H9 (cell line): ENCODE data around the gene SNED1. TPM values are rescaled to one million over a fixed set of nuclear protein-coding genes. Genes with fewer than 3 reads are reported as not detected.

Experiments
- DNase-seq: peaks from one replicate; pipeline ENCODE4 v3.0.0-alpha.2; 2017
- H2AFZ ChIP-seq: one replicate; pipeline ENCODE4 v1.6.1; 2013; ENCODE audit warnings: mild to moderate bottlenecking, low read length, control low read depth, moderate library complexity
- H2AK5ac ChIP-seq: 2 replicates; pipeline ENCODE4 v1.6.1; 2013; ENCODE audit warnings: low read length, control low read depth, mixed read lengths; ENCODE audit not compliant: insufficient read length
- H2BK120ac ChIP-seq: one replicate; pipeline ENCODE4 v1.6.1; 2013; ENCODE audit warnings: low read depth, mild to moderate bottlenecking, low read length, control low read depth, inconsistent platforms; ENCODE audit not compliant: poor library complexity, severe bottlenecking
- H2BK12ac ChIP-seq: 2 replicates; pipeline ENCODE4 v1.6.1; 2013; ENCODE audit warnings: low read length, control low read depth, mixed read lengths, low read depth; ENCODE audit not compliant: insufficient read length
- H2BK15ac ChIP-seq: 2 replicates; pipeline ENCODE4 v1.6.1; 2013; ENCODE audit warnings: low read depth, low read length, control low read depth
- H2BK20ac ChIP-seq: one replicate; pipeline ENCODE4 v1.6.1; 2013; ENCODE audit warnings: low read depth, mild to moderate bottlenecking, low read length, control low read depth, inconsistent platforms; ENCODE audit not compliant: poor library complexity, severe bottlenecking
- H2BK5ac ChIP-seq: 2 replicates; pipeline ENCODE4 v1.6.1; 2013; ENCODE audit warnings: low read length, control low read depth, mixed read lengths; ENCODE audit not compliant: insufficient read length
- H3K14ac ChIP-seq: 2 replicates; pipeline ENCODE4 v1.6.1; 2013; ENCODE audit warnings: low read length, control low read depth; ENCODE audit not compliant: insufficient read depth
- H3K18ac ChIP-seq: 2 replicates; pipeline ENCODE4 v1.6.1; 2013; ENCODE audit warnings: low read depth, mild to moderate bottlenecking, mixed read lengths, low read length, control low read depth; ENCODE audit not compliant: insufficient read length
- H3K23ac ChIP-seq: 2 replicates; pipeline ENCODE4 v1.6.1; 2013; ENCODE audit warnings: low read length, control low read depth, mixed read lengths, low read depth; ENCODE audit not compliant: insufficient read length
- H3K23me2 ChIP-seq: 2 replicates; pipeline ENCODE4 v1.6.1; 2013; ENCODE audit warnings: low read depth, mild to moderate bottlenecking, mixed read lengths, low read length, control low read depth; ENCODE audit not compliant: insufficient read length, poor library complexity, severe bottlenecking
- H3K27ac ChIP-seq: 2 replicates; pipeline ENCODE4 v1.5.1; 2013; ENCODE audit warnings: low read length, control low read depth, mixed read lengths, low read depth; ENCODE audit not compliant: insufficient read length
- H3K27me3 ChIP-seq: 2 replicates; pipeline ENCODE4 v1.6.1; 2013; ENCODE audit warnings: low read length, control low read depth, inconsistent platforms; ENCODE audit not compliant: insufficient read depth
- H3K4ac ChIP-seq: 2 replicates; pipeline ENCODE4 v1.6.1; 2013; ENCODE audit warnings: low read depth, mild to moderate bottlenecking, control low read depth, inconsistent platforms, low read length, moderate library complexity
- H3K4me1 ChIP-seq: 2 replicates; pipeline ENCODE4 v1.6.1; 2013; ENCODE audit warnings: low read length, control low read depth, inconsistent platforms; ENCODE audit not compliant: insufficient read depth
- H3K4me2 ChIP-seq: 2 replicates; pipeline ENCODE4 v1.6.1; 2013; ENCODE audit warnings: low read length, control low read depth, mixed read lengths; ENCODE audit not compliant: insufficient read length, insufficient read depth
- H3K56ac ChIP-seq: 2 replicates; pipeline ENCODE4 v1.6.1; 2013; ENCODE audit warnings: low read depth, mild to moderate bottlenecking, mixed read lengths, low read length, control low read depth; ENCODE audit not compliant: insufficient read length
- H3K79me1 ChIP-seq: 2 replicates; pipeline ENCODE4 v1.6.1; 2013; ENCODE audit warnings: low read depth, mild to moderate bottlenecking, moderate library complexity, low read length, control low read depth, inconsistent platforms; ENCODE audit not compliant: insufficient read depth, poor library complexity, severe bottlenecking
- H3K79me2 ChIP-seq: 2 replicates; pipeline ENCODE4 v1.6.1; 2013; ENCODE audit warnings: low read length, control low read depth, inconsistent platforms; ENCODE audit not compliant: insufficient read depth
- H3K9ac ChIP-seq: 2 replicates; pipeline ENCODE4 v1.6.1; 2013; ENCODE audit warnings: low read length, control low read depth, mixed read lengths; ENCODE audit not compliant: insufficient read length; ENCODE audit errors: extremely low read depth
- H3K9me3 ChIP-seq: one replicate; pipeline ENCODE4 v1.6.1; 2013; ENCODE audit warnings: low read depth, low read length, inconsistent platforms; ENCODE audit not compliant: control insufficient read depth
- H3T11ph ChIP-seq: one replicate; pipeline ENCODE4 v1.6.1; 2013; ENCODE audit warnings: mild to moderate bottlenecking, low read length, control low read depth, inconsistent platforms
- H4K20me1 ChIP-seq: one replicate; pipeline ENCODE4 v1.6.1; 2013; ENCODE audit not compliant: control insufficient read depth, insufficient read length, insufficient read depth
- H4K5ac ChIP-seq: 2 replicates; pipeline ENCODE4 v1.6.1; 2013; ENCODE audit warnings: low read depth, mild to moderate bottlenecking, mixed read lengths, low read length, control low read depth; ENCODE audit not compliant: insufficient read length
- H4K8ac ChIP-seq: replicated peaks from 2 replicates; pipeline ENCODE4 v1.6.1; 2013; ENCODE audit warnings: low read length, control low read depth, mixed read lengths, low read depth; ENCODE audit not compliant: insufficient read length
- H4K91ac ChIP-seq: 2 replicates; pipeline ENCODE4 v1.6.1; 2013; ENCODE audit warnings: low read depth, mild to moderate bottlenecking, moderate library complexity, mixed read lengths, low read length, control low read depth; ENCODE audit not compliant: insufficient read length
- H3K27ac Mint-ChIP-seq, 3 experiments: 2 replicates in 2 of 3; 3 replicates in 1 of 3; pipeline ENCODE4 v1.8.0; 2020 to 2021; ENCODE audit warnings: mixed read lengths in 3 of 3, mild to moderate bottlenecking in 1 of 3, moderate library complexity in 1 of 3
- H3K27me3 Mint-ChIP-seq: 2 replicates; pipeline ENCODE4 v1.8.0; 2021; ENCODE audit warnings: low read depth, mild to moderate bottlenecking, moderate library complexity, mixed read lengths
- H3K36me3 Mint-ChIP-seq, 3 experiments: 2 replicates in 2 of 3; 3 replicates in 1 of 3; pipeline ENCODE4 v1.8.0; 2020 to 2021; ENCODE audit warnings: low read depth in 3 of 3, mixed read lengths in 3 of 3; ENCODE audit not compliant: insufficient read depth in 1 of 3
- H3K4me1 Mint-ChIP-seq, 2 experiments: 2 replicates each; pipeline ENCODE4 v1.8.0; 2020; ENCODE audit warnings: mixed read lengths in 2 of 2
- H3K4me3 Mint-ChIP-seq, 2 experiments: 2 replicates in 1 of 2; 3 replicates in 1 of 2; pipeline ENCODE4 v1.8.0; 2020 to 2021; ENCODE audit warnings: mild to moderate bottlenecking in 2 of 2, mixed read lengths in 2 of 2, moderate library complexity in 1 of 2
- H3K9me3 Mint-ChIP-seq, 2 experiments: 2 replicates in 1 of 2; 3 replicates in 1 of 2; pipeline ENCODE4 v1.8.0; 2020; ENCODE audit warnings: mild to moderate bottlenecking in 2 of 2, mixed read lengths in 2 of 2, moderate library complexity in 1 of 2
- CTCF ChIP-seq: fragments of 200-600 bp; sonication (generic); conservative IDR thresholded peaks from 3 replicates; pipeline ENCODE4 v1.8.0; 2021; ENCODE audit warnings: antibody characterized with exemption, mild to moderate bottlenecking
- total RNA-seq: library from RNA; stranded (reverse); gene quantifications from 2 replicates; pipeline ENCODE4 v1.2.1, GENCODE V29; 2021

Gene SNED1
- total RNA-seq, 1 experiment from 2014 or later: 2.5 TPM

DNA sequence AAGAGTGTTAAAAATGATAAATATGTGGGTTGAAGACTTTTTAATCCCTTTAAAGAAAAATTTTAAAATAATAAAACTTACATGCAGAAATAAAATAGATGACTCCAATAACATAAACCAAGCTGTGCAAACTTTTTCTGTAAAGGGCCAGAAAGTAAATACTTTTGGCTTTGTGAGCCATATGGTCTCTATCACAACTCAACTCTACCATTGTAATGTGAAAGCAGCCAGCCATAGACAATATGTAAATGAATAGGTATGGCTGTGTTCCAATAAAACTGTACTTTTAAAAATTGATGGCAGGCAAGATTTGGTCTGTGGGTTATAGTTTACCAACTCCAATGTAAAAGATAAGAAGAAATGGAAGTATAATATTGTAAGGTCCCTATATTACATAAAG, 45.2 kb downstream of the SNED1 start:
- H3K9me3 ChIP-seq: no peaks in the 10 kb centered on the region
- H2BK20ac ChIP-seq: no peak overlapping the region
- H3K4ac ChIP-seq: no peak overlapping the region
- no peak overlapping the region for H3T11ph ChIP-seq
- no peak overlapping the region for H3K18ac ChIP-seq
- H3K23ac ChIP-seq: no peak overlapping the region
- no peak overlapping the region for H4K5ac ChIP-seq
- no peak overlapping the region for H3K27ac ChIP-seq
- Mint-ChIP-seq H3K4me1 (no peaks in the 10 kb centered on the region), H3K4me3 (no peak overlapping the region), H3K27me3 (peaks cover 53% of the 10 kb centered on the region), H3K9me3 (peaks cover 14 to 16% of the 10 kb centered on the region in 2 experiments; a peak in 4 of 5 replicates), H3K27ac (no peak overlapping the region), H3K36me3 (no peaks in the 10 kb centered on the region)
- no peak for TF ChIP-seq CTCF
- H3K9ac ChIP-seq: no peak overlapping the region
- no peaks in the 10 kb centered on the region for H3K79me1 ChIP-seq
- 0 out of 2 replicates have a peak, but pooled peaks cover 3% of the 10 kb centered on the region for H3K27me3 ChIP-seq
- no peak overlapping the region for H3K14ac ChIP-seq
- H3K23me2 ChIP-seq: no peaks in the 10 kb centered on the region
- no peaks in the 10 kb centered on the region for H4K20me1 ChIP-seq
- H3K79me2 ChIP-seq: no peaks in the 10 kb centered on the region
- no peak overlapping the region for H2AFZ ChIP-seq
- H3K4me2 ChIP-seq: no peak overlapping the region
- H4K8ac ChIP-seq: no peak overlapping the region
- H2BK5ac ChIP-seq: no peak overlapping the region
- DNase-seq: no peak
- no peak overlapping the region for H4K91ac ChIP-seq
- H2BK15ac ChIP-seq: no peak overlapping the region
- no peak overlapping the region for H3K56ac ChIP-seq
- no peaks in the 10 kb centered on the region for H3K4me1 ChIP-seq
- H2BK120ac ChIP-seq: no peak overlapping the region
- H2BK12ac ChIP-seq: no peak overlapping the region
- no peak overlapping the region for H2AK5ac ChIP-seq
